ENCODE data around the gene NTRK1. TPM values are rescaled to one million over a fixed set of nuclear protein-coding genes. Genes with fewer than 3 reads are reported as not detected.

NTRK1 gene
- total and polyA plus RNA-seq, 4 donors = 0.13 to 0.17 (median 0.14) TPM

DNA sequence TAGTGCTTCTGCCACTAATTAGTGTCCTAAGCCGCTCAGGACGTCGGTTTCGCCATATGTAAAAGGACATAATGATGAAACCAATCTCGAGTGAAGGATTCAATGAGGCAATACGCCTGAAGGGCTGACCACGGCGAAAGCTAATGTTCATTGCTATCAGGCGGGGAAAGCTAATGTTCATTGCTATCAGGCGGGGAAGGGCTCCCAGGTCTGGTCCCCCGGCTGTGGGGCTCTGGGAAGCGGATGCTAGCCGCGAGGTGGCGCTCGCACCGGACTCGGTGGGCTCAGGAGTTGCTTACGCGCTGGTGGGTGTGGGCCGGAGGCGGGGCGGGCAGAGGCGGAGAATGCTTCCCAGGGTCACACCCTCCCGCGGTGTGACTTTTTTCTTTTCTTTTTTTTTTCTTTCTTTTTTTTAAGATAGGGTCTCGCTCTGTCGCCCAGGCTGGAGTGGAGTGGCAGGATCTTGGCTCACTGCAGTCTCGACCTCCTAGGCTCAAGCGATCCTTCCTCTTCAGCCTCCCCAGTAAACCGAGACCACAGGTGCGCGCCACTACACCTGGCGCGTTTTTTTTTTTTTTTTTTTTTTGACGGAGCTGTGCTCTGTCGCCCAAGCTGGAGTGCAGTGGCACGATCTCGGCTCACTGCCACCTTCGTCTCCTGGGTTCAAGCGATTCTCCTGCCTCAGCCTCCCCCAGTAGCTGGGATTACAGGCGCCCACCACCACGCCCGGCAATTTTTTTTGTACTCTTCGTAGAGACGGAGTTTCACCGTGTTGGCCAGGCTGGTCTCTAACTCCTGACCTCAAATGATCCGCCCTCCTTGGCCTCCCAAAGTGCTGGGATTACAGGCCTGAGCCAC is 31.8 kb downstream of the NTRK1 start:
- Histone ChIP-seq H3K27ac (ENCODE audit: low read depth in 1 of 2, low read length in 2 of 2) (no peak overlapping the region), H3K4me1 (ENCODE audit: control insufficient read depth in 4 of 4, insufficient read depth in 4 of 4, low read length in 3 of 4) (peaks cover 0 to 18% (median 9%) of the 10 kb centered on the region in 4 donors), H3K27me3 (ENCODE audit: control insufficient read depth in 4 of 4, insufficient read depth in 4 of 4, low read length in 3 of 4) (peaks cover 0 to 6% (median 2%) of the 10 kb centered on the region in 4 donors)

DNA sequence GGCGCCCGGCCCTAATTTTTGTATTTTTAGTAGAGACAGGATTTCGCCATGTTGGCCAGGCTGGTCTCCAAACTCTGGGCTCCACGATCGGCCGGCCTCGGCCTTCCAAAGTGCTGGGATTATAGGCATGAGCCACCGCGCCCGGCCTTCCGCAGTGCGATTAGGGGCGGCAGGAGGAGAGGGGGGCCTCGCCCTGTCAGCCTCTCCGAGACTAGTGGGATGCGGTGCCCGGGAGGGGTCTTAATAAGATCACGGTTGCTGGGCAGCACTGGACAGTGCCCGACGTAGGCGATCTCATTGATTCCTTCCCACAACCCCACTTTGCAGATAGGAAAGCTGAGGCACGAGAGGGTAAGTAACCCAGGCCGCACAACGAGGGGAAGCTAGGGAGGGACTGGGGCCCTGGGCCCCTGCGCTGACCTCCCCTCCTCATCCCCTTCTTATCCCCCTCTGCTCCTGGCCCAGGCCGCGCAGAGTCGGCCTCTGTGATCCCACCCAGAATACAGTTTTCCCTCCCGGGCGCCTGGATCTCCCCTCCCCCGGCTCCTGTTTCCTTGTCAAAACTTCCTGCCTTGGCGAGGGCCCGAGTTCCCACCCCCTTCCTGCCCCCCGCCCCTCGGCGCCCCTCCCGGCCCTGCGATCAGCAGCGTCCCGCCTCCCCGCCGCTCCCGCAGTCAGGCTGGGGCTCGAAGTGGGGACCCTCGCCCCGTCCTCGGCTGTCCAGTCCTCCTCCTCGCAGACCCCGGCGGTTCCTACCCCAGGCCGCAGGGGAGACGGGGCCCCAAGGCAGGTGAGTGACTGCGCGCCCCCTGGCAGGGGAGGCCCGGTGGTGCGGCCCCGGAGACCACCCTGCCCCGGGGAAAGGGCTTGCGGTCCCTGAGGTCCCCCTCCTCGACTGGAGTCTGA is 32.6 kb downstream of the NTRK1 start, which contains the start of gene PEAR1:
Gene PEAR1 (plus strand): TSS at position 671 of the 906 bp plus-strand sequence. CDS start 10,209 bp downstream, outside the sequence.
- WGBS = 10% methylated on average over 60 of the region's 60 CpGs
- H3K9ac ChIP-seq (ENCODE audit: low read depth in 1 of 2, low read length in 2 of 2) = peak within 1 kb of the TSS in 1 of 2 donors; percentile 58
- peak within 1 kb of the TSS in 2 of 3 donors; percentile 21 to 42 for H3K4me3 ChIP-seq (ENCODE audit: low read depth in 1 of 3, low read length in 3 of 3)
- no peaks in the 10 kb centered on the region for H3K36me3 ChIP-seq (ENCODE audit: control insufficient read depth in 4 of 4, insufficient read depth in 3 of 4, low read depth in 1 of 4, low read length in 3 of 4)
- H3K9me3 ChIP-seq (ENCODE audit: control insufficient read depth in 4 of 4, low read length in 3 of 4) = no peaks in the 10 kb centered on the region
- H3K4me1 ChIP-seq (ENCODE audit: control insufficient read depth in 4 of 4, insufficient read depth in 4 of 4, low read length in 3 of 4) = peaks cover 0 to 18% (median 9%) of the 10 kb centered on the region in 4 donors
- H3K27ac ChIP-seq (ENCODE audit: low read depth in 1 of 2, low read length in 2 of 2) = peak within 1 kb of the TSS; percentile 58 to 75
- DNase-seq (ENCODE audit: low spot score) = peak; percentile 55
- peaks cover 0 to 6% (median 2%) of the 10 kb centered on the region in 4 donors for H3K27me3 ChIP-seq (ENCODE audit: control insufficient read depth in 4 of 4, insufficient read depth in 4 of 4, low read length in 3 of 4)
- TF ChIP-seq FOXA2 (IDR thresholded peaks at IDR 0.05) = no peak
- TF ChIP-seq, protein P1, sequence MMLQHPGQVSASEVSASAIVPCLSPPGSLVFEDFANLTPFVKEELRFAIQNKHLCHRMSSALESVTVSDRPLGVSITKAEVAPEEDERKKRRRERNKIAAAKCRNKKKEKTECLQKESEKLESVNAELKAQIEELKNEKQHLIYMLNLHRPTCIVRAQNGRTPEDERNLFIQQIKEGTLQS (IDR thresholded peaks at IDR 0.05) = no peak
- TF ChIP-seq EGR1 (IDR thresholded peaks at IDR 0.05; ENCODE audit: low read depth in 2 of 2) = no peak
- TF ChIP-seq TAF1 (conservative IDR thresholded peaks at IDR 0.05) = no peak
- TF ChIP-seq RAD21 (IDR thresholded peaks at IDR 0.05) = no peak
- TF ChIP-seq, protein P2, sequence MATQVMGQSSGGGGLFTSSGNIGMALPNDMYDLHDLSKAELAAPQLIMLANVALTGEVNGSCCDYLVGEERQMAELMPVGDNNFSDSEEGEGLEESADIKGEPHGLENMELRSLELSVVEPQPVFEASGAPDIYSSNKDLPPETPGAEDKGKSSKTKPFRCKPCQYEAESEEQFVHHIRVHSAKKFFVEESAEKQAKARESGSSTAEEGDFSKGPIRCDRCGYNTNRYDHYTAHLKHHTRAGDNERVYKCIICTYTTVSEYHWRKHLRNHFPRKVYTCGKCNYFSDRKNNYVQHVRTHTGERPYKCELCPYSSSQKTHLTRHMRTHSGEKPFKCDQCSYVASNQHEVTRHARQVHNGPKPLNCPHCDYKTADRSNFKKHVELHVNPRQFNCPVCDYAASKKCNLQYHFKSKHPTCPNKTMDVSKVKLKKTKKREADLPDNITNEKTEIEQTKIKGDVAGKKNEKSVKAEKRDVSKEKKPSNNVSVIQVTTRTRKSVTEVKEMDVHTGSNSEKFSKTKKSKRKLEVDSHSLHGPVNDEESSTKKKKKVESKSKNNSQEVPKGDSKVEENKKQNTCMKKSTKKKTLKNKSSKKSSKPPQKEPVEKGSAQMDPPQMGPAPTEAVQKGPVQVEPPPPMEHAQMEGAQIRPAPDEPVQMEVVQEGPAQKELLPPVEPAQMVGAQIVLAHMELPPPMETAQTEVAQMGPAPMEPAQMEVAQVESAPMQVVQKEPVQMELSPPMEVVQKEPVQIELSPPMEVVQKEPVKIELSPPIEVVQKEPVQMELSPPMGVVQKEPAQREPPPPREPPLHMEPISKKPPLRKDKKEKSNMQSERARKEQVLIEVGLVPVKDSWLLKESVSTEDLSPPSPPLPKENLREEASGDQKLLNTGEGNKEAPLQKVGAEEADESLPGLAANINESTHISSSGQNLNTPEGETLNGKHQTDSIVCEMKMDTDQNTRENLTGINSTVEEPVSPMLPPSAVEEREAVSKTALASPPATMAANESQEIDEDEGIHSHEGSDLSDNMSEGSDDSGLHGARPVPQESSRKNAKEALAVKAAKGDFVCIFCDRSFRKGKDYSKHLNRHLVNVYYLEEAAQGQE (IDR thresholded peaks at IDR 0.05) = no peak
- TF ChIP-seq, protein P3, sequence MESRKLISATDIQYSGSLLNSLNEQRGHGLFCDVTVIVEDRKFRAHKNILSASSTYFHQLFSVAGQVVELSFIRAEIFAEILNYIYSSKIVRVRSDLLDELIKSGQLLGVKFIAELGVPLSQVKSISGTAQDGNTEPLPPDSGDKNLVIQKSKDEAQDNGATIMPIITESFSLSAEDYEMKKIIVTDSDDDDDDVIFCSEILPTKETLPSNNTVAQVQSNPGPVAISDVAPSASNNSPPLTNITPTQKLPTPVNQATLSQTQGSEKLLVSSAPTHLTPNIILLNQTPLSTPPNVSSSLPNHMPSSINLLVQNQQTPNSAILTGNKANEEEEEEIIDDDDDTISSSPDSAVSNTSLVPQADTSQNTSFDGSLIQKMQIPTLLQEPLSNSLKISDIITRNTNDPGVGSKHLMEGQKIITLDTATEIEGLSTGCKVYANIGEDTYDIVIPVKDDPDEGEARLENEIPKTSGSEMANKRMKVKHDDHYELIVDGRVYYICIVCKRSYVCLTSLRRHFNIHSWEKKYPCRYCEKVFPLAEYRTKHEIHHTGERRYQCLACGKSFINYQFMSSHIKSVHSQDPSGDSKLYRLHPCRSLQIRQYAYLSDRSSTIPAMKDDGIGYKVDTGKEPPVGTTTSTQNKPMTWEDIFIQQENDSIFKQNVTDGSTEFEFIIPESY (IDR thresholded peaks at IDR 0.05) = no peak
- no peak for TF ChIP-seq RXRA (IDR thresholded peaks at IDR 0.05)
- TF ChIP-seq, protein P4, sequence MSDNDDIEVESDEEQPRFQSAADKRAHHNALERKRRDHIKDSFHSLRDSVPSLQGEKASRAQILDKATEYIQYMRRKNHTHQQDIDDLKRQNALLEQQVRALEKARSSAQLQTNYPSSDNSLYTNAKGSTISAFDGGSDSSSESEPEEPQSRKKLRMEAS (IDR thresholded peaks at IDR 0.05) = no peak
- TF ChIP-seq YY1 (IDR thresholded peaks at IDR 0.05) = no peak
- no peak for TF ChIP-seq NR2F2 (IDR thresholded peaks at IDR 0.05)
- no peak for TF ChIP-seq JUND (IDR thresholded peaks at IDR 0.05)

More for the DNA sequence above, 31.8 kb downstream of the NTRK1 start:
- Histone ChIP-seq H3K36me3 (ENCODE audit: control insufficient read depth in 4 of 4, insufficient read depth in 3 of 4, low read depth in 1 of 4, low read length in 3 of 4) (no peaks in the 10 kb centered on the region), H3K9ac (ENCODE audit: low read depth in 1 of 2, low read length in 2 of 2) (no peak overlapping the region), H3K4me3 (ENCODE audit: low read depth in 1 of 3, low read length in 3 of 3) (no peak overlapping the region), H3K9me3 (ENCODE audit: control insufficient read depth in 4 of 4, low read length in 3 of 4) (no peaks in the 10 kb centered on the region)
- DNase-seq (ENCODE audit: low spot score) = peak; percentile 96
- no peak for TF ChIP-seq YY1 (IDR thresholded peaks at IDR 0.05)
- no peak for TF ChIP-seq RXRA (IDR thresholded peaks at IDR 0.05)
- TF ChIP-seq FOXA1 (IDR thresholded peaks at IDR 0.05) = no peak
- no peak for TF ChIP-seq SP1 (IDR thresholded peaks at IDR 0.05)
- TF ChIP-seq, protein P5, sequence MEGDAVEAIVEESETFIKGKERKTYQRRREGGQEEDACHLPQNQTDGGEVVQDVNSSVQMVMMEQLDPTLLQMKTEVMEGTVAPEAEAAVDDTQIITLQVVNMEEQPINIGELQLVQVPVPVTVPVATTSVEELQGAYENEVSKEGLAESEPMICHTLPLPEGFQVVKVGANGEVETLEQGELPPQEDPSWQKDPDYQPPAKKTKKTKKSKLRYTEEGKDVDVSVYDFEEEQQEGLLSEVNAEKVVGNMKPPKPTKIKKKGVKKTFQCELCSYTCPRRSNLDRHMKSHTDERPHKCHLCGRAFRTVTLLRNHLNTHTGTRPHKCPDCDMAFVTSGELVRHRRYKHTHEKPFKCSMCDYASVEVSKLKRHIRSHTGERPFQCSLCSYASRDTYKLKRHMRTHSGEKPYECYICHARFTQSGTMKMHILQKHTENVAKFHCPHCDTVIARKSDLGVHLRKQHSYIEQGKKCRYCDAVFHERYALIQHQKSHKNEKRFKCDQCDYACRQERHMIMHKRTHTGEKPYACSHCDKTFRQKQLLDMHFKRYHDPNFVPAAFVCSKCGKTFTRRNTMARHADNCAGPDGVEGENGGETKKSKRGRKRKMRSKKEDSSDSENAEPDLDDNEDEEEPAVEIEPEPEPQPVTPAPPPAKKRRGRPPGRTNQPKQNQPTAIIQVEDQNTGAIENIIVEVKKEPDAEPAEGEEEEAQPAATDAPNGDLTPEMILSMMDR (IDR thresholded peaks at IDR 0.05; ENCODE audit: low read depth, low read length, missing input control) = peak; percentile 61
- TF ChIP-seq, protein P3 (IDR thresholded peaks at IDR 0.05) = no peak
- no peak for TF ChIP-seq JUND (IDR thresholded peaks at IDR 0.05)
- TF ChIP-seq FOXA2 (IDR thresholded peaks at IDR 0.05) = no peak
- peak; percentile 10 for TF ChIP-seq NR2F2 (IDR thresholded peaks at IDR 0.05)
- TF ChIP-seq, protein P4 (IDR thresholded peaks at IDR 0.05) = no peak
- TF ChIP-seq RAD21 (IDR thresholded peaks at IDR 0.05) = peak; percentile 67 to 80
- WGBS = 4% methylated on average over 48 of the region's 48 CpGs

All from liver (tissue), 9 donors.